GM18951 (cell line): Measurements from ENCODE around the gene GALNT7.
A peak's percentile ranks its signal among the peaks of the same experiment; 100 is the strongest.
"Not testable (repeated sequence)": the region's sequence is repeated elsewhere in the genome, so short reads cannot be mapped to it uniquely, and the experiment has no call there.

Experiments
- POLR2A ChIP-seq: IDR thresholded peaks from 4 replicates; pipeline ENCODE4 v1.6.1; 2011; ENCODE audit warnings: mild to moderate bottlenecking; ENCODE audit not compliant: insufficient read length, insufficient read depth; ENCODE audit errors: extremely low read depth
- in situ Hi-C: fragments of 300-500 bp; cut with MboI; formaldehyde crosslinking; loops from one replicate; pipeline ENCODE4 v1.12.0; 2022; ENCODE audit warnings: low sequenced_read_pairs, mixed read lengths, inconsistent platforms; ENCODE audit not compliant: unreplicated experiment

Gene GALNT7

GRCh38 chr4:173168396-173169177, at the start of gene GALNT7:
GALNT7 (plus strand) TSS chr4:173168811; CDS start chr4:173168836, 25 bp downstream.
- in situ Hi-C loops = no loop called here
- TF ChIP-seq POLR2A = peak; percentile 42

- in situ Hi-C loops = not testable (repeated sequence)
These were observed 49.8 kb upstream of the GALNT7 start for GRCh38 chr4:173118819-173119218.

- no peak for TF ChIP-seq POLR2A
- in situ Hi-C loops = no loop called here
These were observed 48.8 kb upstream of the GALNT7 start for GRCh38 chr4:173119818-173120217.

- TF ChIP-seq POLR2A = no peak
- in situ Hi-C loops = no loop called here
These were observed 47.5 kb upstream of the GALNT7 start for GRCh38 chr4:173121076-173121561.

GRCh38 chr4:173124209-173124865, 44.3 kb upstream of the GALNT7 start:
- in situ Hi-C loops = no loop called here
- no peak for TF ChIP-seq POLR2A

- no peak for TF ChIP-seq POLR2A
- in situ Hi-C loops = no loop called here
These were observed 43.3 kb upstream of the GALNT7 start for GRCh38 chr4:173125216-173125812.

GRCh38 chr4:173128199-173128890, 40.3 kb upstream of the GALNT7 start:
- no peak for TF ChIP-seq POLR2A
- in situ Hi-C loops = no loop called here

- TF ChIP-seq POLR2A = no peak
- in situ Hi-C loops = no loop called here
These were observed 37.9 kb upstream of the GALNT7 start for GRCh38 chr4:173130687-173131086.

- TF ChIP-seq POLR2A = no peak
- in situ Hi-C loops = no loop called here
These were observed 34.2 kb upstream of the GALNT7 start for GRCh38 chr4:173134426-173134825.

GRCh38 chr4:173135241-173135847, 33.3 kb upstream of the GALNT7 start:
- in situ Hi-C loops = no loop called here
- TF ChIP-seq POLR2A = no peak

- TF ChIP-seq POLR2A = no peak
- in situ Hi-C loops = no loop called here
These were observed 30.0 kb upstream of the GALNT7 start for GRCh38 chr4:173138624-173139023.

GRCh38 chr4:173139561-173139960, 29.1 kb upstream of the GALNT7 start:
- in situ Hi-C loops = no loop called here
- no peak for TF ChIP-seq POLR2A

- TF ChIP-seq POLR2A = no peak
- in situ Hi-C loops = no loop called here
These were observed 23.5 kb upstream of the GALNT7 start for GRCh38 chr4:173145131-173145530.
